Fibroblast of peridontal ligament (primary cell): ENCODE measurements around the gene PKP1.

Experiments
- DNase-seq: peaks from one replicate; pipeline ENCODE4 v3.0.0-alpha.2; 2010; ENCODE audit errors: extremely low read depth

Gene PKP1

DNA sequence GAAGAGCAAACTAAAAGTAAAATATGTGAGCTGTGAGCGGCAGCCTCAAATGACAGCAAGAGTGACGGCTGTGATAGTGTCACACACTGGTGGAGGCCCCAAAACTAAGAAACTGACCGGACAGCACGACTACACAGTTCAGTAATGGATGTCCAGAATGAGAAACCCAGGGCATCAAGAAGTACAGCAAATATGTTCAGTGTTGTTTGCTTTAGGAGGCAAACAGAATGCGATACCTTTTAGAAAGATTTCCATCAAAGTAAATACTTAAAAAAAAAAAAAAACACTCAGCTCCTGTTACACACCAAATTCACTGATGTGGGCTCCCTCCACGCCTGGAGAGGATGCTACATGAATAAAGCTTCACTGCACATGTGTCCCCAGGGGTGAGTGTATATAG lies 1.1 kb upstream of the PKP1 start:
- DNase-seq = no peak

DNA sequence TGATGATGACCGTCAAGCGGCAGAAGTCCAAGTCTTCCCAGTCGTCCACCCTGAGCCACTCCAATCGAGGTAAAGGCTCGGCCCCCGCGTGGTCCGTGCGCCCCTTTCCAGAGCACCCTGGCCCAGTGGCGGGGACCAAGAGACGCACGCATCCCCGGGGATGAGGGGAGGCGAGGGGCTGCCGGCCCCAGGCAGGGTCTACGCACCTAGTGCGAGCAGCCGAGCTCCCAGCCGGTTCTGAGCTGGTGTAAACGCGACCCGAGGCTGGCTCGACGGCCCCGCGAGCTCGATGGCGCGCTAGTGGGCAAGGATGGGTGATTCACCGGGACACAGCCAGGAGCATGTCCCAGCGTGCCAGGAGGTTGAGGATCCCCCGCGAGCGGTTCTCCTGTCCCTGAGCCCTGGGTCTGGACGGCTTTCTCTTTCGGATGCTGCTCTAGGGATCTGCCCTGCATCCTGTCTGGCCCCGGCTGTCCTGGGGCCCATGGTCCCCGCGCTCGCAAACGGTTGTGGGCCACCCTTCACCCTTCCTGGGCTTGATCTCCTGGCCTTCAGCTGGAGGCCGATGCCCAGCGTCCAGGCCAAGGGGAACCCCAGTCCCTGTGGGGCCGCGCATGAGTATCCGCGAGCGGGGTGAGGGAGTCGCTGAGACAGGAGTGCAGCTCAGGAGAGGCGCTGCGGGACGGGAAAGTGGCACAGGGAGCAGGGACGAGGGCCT lies 689 bp downstream of the PKP1 start:
- no peak for DNase-seq

DNA sequence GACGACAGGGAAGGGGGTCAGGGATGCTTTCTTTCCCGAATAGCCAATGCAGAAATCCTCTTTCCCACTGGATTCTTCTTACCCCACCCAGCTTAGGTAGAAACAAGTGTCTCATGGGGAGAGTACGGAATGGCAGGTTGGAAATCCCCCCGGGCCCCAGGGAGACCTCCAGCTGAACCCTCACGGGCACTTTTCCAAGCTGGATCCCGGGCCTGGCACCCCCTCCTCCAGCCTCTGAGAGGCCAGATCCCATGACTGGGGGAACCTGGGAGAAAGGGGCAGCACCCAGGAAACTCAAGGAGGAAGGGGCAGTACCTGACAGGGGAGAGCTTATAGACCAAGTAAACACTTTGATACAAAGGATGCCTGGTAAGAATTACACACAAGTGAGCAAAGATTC lies 1.3 kb downstream of the PKP1 start:
- no peak for DNase-seq

DNA sequence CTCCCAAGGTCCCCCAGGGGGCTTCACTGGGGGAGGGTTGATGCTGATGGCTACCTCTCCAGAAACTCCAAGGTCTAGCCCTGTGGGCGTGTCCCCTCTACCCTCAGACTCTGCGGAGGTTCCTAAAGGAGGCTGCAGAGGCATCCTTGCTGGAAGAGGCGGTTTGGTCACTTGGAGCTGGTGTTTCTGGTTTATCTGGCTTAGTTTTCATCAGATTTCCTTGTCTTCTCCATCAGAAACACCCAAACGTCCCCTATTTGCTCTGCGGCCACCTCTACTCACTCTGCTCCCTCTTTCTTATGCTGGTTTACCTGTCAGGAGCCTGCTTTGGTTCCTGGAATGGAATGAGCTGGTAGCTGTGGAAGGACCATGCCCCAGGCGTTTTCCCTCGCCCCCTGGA lies 2.5 kb downstream of the PKP1 start:
- DNase-seq = no peak

DNA sequence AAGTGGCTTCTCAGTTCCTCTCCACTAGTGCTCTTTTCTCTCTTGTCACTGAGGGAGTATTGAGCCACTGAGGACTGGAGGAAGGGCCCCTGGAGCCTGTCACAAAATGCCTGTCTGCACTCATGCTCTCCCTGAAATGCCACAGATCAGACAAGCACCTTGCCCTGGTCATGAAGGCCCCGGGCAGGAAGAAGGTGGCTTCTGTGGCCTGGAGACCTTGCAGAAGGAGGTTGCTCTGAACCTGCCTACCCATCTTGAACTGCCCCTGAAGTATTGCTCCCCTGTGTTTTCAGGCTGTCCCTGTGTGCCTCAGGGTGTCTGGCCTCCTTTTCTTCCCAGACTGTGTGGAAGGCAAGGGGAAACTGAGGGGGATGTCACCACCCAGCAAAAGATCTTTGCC lies 3.1 kb downstream of the PKP1 start:
- no peak for DNase-seq

DNA sequence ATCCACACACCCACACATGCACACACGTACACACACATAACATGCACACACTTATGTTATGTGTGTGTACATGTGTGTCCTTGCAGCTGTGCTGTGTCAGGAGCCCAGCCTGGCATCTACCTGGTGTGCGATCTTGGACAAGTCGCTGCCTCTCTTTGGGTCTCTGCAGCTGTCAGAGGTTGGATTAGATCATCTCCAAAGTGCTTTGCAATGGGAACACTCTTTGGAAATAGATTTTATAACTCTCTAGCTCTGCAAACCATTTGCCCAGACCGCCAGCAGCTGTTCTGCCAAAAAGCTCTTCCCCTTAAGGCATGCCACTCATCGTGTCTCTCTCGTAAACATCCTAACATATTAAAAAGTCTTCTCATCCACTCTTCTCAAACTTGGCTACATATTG lies 4.7 kb downstream of the PKP1 start:
- DNase-seq = no peak

DNA sequence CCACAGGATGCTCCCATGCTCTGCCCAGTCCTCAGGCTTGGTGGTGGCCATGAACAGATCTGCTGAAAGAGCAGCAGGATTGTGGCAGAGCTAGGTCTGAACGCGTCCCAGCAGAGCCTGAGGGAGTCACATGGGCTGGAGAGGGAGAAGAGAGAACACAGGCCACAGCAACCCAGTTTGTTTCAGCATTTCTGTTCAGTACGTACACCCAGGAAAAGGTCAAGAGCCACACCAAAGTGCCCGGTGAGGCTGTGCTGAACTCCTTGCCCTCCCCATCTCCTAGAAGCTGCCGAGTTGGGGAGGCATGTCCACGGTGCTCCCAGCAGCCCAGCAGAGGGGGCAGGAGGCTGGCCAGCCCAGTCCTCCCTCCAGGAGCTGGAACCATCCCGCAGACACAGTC lies 5.5 kb downstream of the PKP1 start:
- DNase-seq = no peak

DNA sequence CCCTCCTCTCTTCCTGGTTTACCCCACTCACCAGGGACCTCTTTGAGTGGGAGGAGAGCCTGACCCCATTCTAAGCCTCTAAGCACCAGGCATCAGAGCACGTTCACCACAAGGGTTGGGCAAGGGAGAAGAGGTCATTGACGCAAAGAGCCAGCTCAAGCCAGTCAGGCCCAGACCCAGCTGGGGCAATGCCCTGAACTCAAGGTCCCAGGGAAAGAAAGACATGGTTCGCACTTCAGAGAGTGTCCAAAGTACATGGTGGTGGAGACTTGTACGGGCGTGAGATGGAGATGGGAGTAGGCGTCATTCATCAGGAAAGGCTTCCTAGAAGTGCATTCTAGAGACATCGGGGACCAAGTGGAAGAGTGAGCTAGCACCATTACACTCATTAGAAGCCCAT lies 7.2 kb downstream of the PKP1 start:
- DNase-seq = no peak

DNA sequence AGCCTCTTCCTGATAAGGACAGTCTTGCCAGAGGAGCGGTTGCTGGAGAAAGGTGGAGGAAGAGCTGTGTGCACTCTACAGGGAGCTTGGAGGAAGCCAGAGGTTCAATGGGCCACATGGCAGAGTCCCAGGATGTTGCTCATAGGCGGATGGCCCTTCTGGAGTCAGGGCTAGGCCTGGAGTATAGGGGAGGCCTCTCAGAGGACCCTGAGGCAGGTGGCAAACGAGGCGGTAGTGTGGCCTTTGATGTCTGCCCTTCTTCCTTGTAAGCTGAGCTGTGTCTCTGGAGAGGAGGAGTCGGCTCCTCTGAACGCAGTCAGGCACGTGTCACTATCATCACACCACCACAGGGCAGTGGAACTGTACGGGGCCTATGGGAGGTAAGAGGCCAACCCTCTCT lies 8.6 kb downstream of the PKP1 start:
- no peak for DNase-seq

DNA sequence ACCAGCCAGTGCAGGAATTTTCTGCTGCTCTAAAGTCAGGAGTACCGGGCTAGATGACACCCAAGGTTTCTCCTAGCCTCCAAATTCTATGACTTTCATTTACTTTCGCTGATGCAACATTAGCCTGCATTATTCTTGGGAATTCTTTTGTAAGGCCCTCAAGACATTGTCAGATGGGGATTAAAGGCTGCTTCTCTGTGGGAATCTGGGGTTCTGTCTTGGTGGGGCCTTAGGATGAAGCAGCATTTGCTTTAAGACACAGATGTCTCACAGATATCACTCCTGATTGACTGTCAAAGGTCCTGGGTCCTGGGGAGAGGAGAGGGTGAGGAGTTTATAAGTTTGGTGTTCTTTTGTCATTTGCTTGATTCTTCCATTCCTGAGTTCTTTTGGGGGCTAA lies 11.6 kb downstream of the PKP1 start:
- peak; percentile 8 for DNase-seq

DNA sequence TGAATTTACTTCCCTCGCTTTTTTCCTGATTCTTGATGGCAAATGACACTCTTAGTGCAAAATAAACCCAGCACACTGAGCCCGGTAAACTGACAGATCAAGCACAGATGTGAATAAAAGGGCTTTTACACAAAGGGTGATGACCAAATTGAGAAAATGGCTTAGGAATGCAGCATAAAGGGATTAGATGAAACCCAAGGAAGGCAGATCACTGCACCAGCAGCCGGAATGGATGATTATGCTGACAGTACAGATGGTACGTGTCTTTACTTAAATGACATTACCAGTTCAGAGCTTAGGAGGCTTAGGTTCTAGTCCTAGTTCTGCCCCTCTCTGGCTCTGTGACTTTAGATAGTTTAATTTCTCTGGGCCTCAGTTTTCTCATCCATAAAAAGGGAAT lies 12.0 kb downstream of the PKP1 start:
- DNase-seq = peak; percentile 54

DNA sequence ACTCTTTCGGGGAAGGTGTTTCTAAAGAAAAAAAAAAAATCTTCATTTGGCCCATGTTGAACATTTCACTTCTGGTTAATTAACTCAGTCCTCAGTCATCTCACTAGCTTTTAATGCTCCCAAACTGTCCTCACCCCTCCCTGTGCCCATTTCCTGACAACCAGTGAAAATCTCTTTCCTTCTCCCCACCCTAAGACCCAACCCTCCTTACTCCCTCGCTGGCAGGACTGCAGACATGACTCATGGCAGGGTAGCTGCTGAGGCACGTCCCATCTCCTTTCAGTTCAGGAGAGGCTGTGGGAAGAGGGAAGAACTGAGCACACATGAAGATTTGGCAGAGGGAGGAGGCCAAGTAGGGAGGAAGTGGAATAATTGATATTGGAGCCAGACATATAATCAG lies 12.6 kb downstream of the PKP1 start:
- DNase-seq = peak; percentile 69

DNA sequence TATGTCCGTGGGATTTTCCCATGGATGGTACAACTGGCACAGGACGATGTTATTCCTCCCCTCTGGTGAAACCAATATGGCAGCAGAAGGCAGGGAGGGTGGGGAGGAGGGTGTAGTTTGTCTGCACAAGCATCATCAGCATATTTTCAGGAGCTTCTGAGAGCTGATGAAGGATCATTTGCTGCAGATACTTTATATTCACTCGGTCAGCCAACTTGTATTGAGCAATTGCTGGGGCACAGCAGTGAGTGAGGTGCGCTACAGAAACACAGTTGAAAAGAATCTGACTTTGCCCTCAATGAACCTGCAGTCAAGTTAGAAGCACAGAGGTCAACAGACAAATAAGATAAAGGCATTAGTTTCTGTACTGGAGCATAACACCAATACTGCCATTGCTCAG lies 13.0 kb downstream of the PKP1 start:
- DNase-seq = no peak

DNA sequence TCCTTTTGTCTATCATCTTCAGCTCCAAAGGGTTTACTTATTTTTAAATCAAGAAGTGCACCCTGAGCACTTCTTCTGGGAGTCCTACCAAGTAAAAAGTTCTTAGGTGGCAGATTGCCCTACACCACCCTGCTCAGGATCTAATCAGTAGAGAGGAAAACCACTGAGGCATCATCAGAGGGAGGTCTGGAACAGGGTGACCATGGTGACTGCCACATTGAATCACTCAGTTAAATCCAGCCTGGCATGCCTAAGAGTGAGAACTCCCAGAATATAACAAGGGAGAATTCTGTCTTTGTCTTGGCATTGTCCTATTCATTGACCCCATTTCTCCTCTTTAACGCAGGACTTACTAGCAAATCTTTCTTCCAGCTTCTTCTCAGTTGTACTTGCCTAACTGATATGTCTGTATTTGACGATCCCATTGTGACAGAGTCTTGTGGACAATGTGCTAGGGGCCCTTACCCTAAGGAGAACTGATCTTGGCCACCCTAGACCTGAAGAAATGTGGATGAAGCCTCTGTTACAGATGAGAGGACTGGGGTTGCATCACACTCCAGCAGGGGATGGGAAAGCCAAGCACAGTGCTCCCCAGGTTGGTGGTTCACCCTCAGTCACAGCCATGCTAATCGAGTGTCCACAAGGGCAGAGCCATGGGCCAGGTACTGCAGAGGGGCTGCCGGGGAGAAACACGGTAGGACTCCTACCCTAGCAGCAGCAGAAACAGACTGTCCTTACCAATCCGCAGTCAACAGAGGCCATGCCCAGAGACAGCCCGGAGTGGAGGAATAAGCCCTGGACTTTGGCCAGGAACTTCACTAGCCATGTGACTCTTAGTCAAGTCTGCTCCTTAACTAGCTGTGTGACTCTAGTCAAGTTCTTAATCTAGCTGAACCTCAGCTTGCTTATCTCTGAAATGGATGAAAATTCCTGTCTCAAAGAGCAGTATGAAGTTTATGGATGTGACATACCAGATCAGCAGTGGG lies 15.4 kb downstream of the PKP1 start:
- peak; percentile 8 for DNase-seq

DNA sequence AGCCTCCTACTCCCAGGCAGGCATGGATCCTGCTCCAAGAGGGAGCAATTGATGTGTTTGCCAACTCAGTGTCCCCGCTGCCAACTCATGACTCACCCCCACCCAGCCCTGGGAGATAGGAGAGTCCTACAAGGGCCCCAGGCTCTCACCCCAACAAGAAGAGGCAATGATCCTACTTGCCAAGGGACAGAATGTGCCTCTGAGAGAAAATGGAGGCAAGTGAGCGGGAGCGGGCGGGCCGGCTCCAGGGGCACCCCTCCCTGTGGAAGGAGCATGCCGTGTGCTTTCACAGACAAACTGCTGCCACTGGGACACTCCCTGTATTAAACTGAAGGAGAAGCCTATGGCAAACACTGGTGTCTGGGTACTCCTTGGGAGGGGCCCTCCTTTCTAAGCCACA lies 16.7 kb downstream of the PKP1 start:
- DNase-seq = peak; percentile 39

DNA sequence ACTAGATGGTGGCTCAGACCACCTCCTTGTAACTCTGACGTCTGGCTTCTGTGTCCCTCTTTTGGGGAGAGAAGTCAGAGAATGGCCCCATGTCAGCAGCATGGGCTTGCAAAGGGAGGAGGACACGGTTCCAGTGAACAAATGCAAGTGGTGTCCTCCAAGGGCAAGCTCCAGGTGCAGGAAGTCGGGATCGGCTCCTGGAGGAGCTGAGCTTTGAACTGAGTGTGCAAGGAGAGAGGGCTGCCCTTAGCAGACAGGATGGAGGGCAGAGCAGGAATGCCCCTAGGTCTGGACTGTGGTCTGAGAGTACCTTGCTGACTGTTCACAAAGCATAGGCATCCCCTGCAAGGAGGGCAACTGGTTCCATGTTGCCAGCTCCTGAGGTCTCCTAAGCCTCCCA lies 17.3 kb downstream of the PKP1 start:
- DNase-seq = no peak

DNA sequence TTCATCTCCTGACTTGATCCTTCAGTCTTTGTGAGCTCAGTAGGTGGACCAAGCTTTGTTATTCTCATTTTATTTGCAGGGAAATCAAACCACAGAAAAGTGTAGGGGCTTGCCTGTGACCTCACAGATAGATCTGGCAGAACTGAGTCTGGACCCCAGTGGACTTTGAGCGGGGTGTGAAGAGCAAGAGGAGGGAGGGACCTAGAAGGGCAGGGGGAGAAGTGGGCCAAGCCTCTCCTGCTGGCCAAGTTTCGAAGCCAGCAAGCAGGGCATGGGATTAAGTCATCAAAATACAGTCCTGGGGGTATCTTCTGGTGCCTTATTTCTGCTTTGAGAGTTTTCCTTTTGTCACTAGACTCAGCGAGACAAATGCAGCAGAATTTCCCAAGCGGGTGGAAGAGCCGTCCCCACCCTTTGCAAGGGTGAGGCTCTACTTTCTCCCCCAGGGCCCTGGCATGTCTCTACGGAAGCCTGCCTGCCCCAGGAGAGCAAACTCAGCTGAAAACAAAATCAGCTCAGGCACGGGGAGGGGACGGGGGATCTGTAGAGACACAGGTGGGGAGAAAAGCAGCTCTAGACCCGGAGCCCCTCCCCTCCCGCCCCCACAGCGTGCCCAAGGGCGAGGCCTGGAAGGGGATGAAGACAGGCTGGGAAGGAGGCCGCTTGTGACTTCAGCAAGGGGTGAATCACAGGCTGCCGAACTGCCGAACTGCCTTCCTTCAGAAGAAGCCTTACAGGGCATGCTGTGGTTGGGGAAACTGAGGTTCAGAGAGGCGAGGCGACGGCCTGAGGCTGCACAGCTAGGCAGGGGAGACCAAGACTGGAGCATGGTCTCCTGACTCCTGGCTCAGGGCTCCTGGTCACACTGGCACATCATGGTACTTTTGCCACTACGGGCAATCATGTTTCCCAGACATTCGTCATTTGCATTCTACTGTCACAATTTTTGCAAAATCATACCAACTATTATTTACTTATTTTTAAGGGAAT lies 19.2 kb downstream of the PKP1 start:
- DNase-seq = no peak

DNA sequence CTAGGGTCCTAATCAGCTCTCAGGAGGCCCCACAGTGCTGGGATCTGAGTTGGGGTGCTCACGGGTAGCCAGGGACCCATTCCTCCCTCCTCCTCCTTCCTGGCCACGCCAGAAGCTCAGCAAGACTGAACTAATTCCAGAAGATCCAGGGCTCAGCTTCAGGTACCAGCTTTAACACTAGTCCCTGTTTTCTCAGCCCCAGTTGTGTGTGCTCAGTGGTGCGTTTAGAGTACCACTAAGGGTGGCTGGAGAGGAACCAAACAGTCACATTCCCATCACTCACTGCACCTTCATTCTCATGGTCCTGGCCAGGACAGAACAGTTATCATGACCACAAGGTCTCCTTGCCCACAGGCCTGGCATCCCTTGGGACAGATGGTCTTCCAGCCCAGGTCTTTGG lies 20.8 kb downstream of the PKP1 start:
- no peak for DNase-seq

DNA sequence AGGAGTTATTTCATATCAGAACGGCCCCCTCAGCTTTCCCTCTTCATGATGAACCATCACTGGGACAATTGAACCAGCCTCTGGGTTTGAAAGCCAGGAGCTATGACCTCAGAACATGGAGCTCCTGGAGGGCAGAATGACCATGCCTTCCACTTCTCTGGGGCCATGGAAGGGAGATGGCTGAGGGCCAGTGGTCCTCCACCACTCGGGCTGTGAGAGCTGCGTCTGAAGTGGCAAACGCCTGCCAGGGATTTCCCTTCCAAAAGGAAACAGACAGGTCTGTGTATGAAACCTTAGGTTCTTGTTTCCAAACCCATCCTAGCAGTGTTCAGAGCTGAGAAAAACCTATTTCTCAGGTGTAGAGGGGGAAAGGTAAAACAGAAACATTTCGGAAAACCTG lies 22.5 kb downstream of the PKP1 start:
- no peak for DNase-seq

DNA sequence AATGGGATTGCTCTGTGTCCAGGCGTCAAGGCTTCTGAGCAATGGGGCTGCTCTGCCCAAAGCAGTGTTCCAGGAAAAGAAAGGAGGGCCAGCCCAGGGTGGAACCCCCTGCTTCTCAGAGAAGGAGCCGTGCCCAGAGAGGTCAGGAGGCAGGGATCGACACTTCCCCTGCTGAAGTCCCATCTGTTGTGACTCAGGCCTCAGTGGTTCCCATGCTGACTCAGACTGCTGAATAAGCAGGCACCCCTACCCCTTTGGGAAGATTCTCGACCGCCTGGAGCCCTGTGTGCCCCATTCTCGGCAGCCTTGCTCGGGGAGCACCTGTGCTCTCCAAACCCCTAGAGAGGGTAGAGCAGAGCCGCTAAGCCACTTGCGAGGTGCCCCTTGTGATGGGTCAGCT lies 23.9 kb downstream of the PKP1 start:
- DNase-seq = no peak

DNA sequence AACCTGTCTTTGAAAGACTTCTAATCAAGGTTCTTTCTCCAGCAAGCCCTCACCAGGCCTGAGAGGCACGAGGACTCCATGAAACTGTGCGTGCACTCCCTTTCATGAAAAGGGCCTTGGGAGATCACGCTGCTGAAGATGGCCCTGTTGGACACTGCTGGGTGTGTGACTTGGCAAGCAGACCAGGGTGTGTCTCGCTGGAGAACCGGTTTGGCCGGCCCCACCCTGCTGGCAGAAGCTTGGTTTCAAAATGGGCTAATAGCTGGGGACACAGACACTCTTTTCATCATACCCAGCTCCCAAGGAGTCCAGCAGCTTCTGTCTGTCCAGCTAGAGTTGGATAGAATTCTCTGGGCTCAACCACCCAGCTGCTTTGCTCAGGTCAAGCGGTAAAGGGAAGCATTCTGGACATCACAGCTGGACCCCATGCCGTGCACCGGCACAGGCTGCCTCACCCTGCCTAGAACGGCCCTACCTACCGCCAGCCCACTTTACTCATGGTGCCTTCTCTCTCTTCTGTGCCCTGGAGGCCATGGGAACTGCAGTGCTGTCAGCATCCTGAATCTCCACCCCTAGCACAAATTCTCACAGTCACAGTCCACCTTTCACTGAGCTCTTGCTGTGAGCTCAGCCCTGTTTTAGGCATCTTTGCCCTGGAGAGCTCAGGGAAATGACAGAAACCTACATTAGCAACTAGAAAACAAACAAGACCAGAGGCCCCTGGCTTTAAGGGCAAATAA lies 24.6 kb downstream of the PKP1 start:
- no peak for DNase-seq
